Stomach (tissue), 4 donors: ENCODE data around the gene PTPRE.

Experiments used
- CTCF ChIP-seq, 7 experiments: fragments of 450-650 bp in 4 of 7; fragments of 200-600 bp in 3 of 7; sonication (generic) in 3 of 7; IDR thresholded peaks; one replicate each; pipeline ENCODE4 v1.5.1; 2016 to 2019; ENCODE audit warnings: antibody characterized with exemption in 7 of 7, control low read depth in 2 of 7, mild to moderate bottlenecking in 1 of 7
- POLR2A ChIP-seq, 4 donors: fragments of 450-650 bp; IDR thresholded peaks; one replicate each; pipeline ENCODE4 v1.6.1; 2016; ENCODE audit warnings: antibody characterized with exemption in 4 of 4, control low read depth in 2 of 4, mild to moderate bottlenecking in 1 of 4, moderate library complexity in 1 of 4

GRCh38 chr10:128058750-128059134 is 151.8 kb downstream of the PTPRE start:
- no peak for TF ChIP-seq CTCF (IDR thresholded peaks at IDR 0.05)
- no peak for TF ChIP-seq POLR2A (IDR thresholded peaks at IDR 0.05)
